GM12872 (cell line): ENCODE results near the gene OR2H1.

Experiments
- CTCF ChIP-seq: IDR thresholded peaks from 3 replicates; pipeline ENCODE4 v1.5.1; 2011; ENCODE audit warnings: low read depth, mild to moderate bottlenecking, low read length, moderate library complexity; ENCODE audit not compliant: insufficient read depth

OR2H1 gene

GRCh38 chr6:29510202-29510601 lies 53.2 kb downstream of the OR2H1 start:
- TF ChIP-seq CTCF, result peak; percentile 7; the same call in 1 of the 3 replicates

GRCh38 chr6:29510746-29511300 lies 53.9 kb downstream of the OR2H1 start:
- no peak for TF ChIP-seq CTCF
